Type B pancreatic cell (in vitro differentiated cells): ENCODE results near the gene FREM1. TPM values are rescaled to one million over a fixed set of nuclear protein-coding genes. Genes with fewer than 3 reads are reported as not detected.
A peak's percentile ranks its signal among the peaks of the same experiment; 100 is the strongest.

Experiments
- DNase-seq: peaks from one replicate; pipeline ENCODE4 v3.0.0; 2021; ENCODE audit warnings: mixed read lengths; ENCODE audit not compliant: unreplicated experiment; ENCODE audit errors: extremely low spot score
- H3K27ac Mint-ChIP-seq: 2 replicates; pipeline ENCODE4 v1.8.0; 2021; ENCODE audit warnings: mild to moderate bottlenecking, mixed read lengths
- H3K27me3 Mint-ChIP-seq: 2 replicates; pipeline ENCODE4 v1.8.0; 2021; ENCODE audit warnings: mixed read lengths
- H3K36me3 Mint-ChIP-seq: 2 replicates; pipeline ENCODE4 v1.8.0; 2021; ENCODE audit warnings: mixed read lengths
- H3K4me1 Mint-ChIP-seq: one replicate; pipeline ENCODE4 v1.8.0; 2021; ENCODE audit warnings: mixed read lengths; ENCODE audit not compliant: unreplicated experiment
- H3K4me3 Mint-ChIP-seq: 2 replicates; pipeline ENCODE4 v1.8.0; 2021; ENCODE audit warnings: mild to moderate bottlenecking, mixed read lengths
- H3K9me3 Mint-ChIP-seq: 2 replicates; pipeline ENCODE4 v1.8.0; 2021; ENCODE audit warnings: mixed read lengths
- CTCF ChIP-seq: fragments of 200-600 bp; sonication (generic); conservative IDR thresholded peaks from 2 replicates; pipeline ENCODE4 v1.5.0; 2021; ENCODE audit warnings: antibody characterized with exemption, mild to moderate bottlenecking
- total RNA-seq: library from RNA; stranded (reverse); gene quantifications from 2 replicates; pipeline ENCODE4 v1.2.1, GENCODE V29; 2021; ENCODE audit warnings: low replicate concordance

FREM1 gene
- total RNA-seq, 1 donor from 2014 or later: 50.8 TPM

DNA sequence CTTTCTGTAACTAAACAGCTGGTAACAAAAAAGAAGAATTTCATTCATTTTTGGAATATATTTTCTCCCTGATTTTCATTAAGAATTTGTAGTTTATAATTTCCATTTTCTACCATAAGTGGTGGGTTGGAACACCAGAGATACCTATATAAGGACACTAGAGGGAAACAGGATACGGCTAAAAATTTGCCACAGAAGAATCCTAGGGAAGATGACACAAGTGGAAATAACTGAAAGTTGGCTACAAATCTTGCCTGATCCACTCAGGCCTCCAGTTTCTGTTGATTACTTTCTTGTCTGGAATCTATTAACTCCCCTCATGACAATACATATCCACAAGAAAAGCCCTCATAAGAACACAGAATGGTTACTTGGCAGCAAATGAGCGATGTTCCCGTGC is 46.8 kb downstream of the FREM1 start:
- H3K27me3 Mint-ChIP-seq: no peaks in the 10 kb centered on the region
- H3K27ac Mint-ChIP-seq: no peak overlapping the region
- H3K4me3 Mint-ChIP-seq: no peak overlapping the region
- DNase-seq: no peak
- H3K4me1 Mint-ChIP-seq: peaks cover 23% of the 10 kb centered on the region
- peaks cover 5% of the 10 kb centered on the region for H3K9me3 Mint-ChIP-seq
- peaks cover 26% of the 10 kb centered on the region for H3K36me3 Mint-ChIP-seq
- TF ChIP-seq CTCF: peak; percentile 42

DNA sequence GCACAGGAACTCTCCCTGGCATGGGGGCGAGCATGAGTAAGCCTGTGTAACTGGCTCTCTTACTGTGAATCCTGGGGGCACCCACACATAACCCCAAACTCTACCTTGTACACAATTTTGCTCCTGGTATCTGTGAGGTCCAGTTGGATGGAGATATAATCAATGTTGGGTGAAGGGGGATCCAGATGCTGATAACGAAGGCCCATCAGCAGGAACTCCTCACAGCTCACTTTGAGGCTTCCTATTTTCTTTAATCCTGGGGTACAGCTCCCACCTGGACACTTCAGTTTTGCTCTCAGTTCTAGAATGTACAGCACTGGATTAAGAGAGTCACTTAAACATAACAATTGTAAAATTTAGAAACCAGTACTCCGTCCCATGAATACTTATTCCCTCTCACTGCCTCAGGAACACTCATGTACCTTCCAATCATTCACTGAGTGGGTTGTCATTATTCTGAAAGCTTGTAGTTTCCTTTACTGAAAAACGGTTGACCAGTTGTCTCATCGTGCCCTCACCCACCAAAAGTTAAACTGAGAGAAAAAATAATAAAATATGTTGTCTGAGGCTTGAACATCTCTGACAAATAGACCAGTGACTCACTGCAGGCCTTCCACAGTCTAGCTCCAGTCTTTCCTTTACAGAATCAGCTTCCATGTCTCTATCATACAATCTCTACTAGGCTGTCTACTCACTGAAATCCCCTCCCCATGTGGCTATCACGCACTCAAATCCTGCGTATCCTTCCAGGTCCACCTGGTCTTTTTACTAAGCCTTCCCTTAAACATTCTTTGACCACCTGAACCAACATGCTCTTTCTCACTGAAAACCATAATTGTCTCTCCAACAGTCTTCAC is 52.6 kb downstream of the FREM1 start:
- H3K27ac Mint-ChIP-seq: no peak overlapping the region
- no peaks in the 10 kb centered on the region for H3K4me1 Mint-ChIP-seq
- no peak for DNase-seq
- peaks cover 38% of the 10 kb centered on the region for H3K36me3 Mint-ChIP-seq
- no peak for TF ChIP-seq CTCF
- no peaks in the 10 kb centered on the region for H3K9me3 Mint-ChIP-seq
- no peaks in the 10 kb centered on the region for H3K27me3 Mint-ChIP-seq
- H3K4me3 Mint-ChIP-seq: no peak overlapping the region

GRCh38 chr9:14849851-14850250 is 60.4 kb downstream of the FREM1 start:
- Mint-ChIP-seq H3K4me1 (peaks cover 6% of the 10 kb centered on the region), H3K36me3 (peaks cover 27% of the 10 kb centered on the region), H3K9me3 (no peaks in the 10 kb centered on the region), H3K27ac (no peak overlapping the region), H3K4me3 (no peak overlapping the region), H3K27me3 (no peaks in the 10 kb centered on the region)
- no peak for DNase-seq
- TF ChIP-seq CTCF: no peak

DNA sequence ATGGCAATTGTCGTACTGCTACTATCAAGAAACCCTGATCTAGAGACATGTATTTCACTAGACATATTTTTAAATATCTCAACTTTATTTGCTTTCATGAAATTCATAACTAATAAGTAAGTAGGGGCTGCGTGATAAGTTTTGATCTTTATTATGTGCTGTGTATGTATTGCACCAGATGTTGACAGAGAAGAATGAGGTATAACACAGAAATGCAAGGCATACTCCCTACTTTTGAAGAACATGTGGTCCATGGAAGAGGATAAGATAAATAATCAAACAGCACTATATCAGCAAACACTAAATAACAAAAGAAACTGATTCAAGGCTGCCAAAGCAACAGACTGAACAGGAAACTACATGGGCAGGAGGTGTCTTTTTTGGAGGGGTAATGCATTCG is 60.9 kb downstream of the FREM1 start:
- Mint-ChIP-seq H3K27ac (no peak overlapping the region), H3K4me1 (peaks cover 6% of the 10 kb centered on the region), H3K9me3 (no peaks in the 10 kb centered on the region), H3K4me3 (no peak overlapping the region), H3K27me3 (no peaks in the 10 kb centered on the region), H3K36me3 (peaks cover 27% of the 10 kb centered on the region)
- TF ChIP-seq CTCF: no peak
- no peak for DNase-seq

DNA sequence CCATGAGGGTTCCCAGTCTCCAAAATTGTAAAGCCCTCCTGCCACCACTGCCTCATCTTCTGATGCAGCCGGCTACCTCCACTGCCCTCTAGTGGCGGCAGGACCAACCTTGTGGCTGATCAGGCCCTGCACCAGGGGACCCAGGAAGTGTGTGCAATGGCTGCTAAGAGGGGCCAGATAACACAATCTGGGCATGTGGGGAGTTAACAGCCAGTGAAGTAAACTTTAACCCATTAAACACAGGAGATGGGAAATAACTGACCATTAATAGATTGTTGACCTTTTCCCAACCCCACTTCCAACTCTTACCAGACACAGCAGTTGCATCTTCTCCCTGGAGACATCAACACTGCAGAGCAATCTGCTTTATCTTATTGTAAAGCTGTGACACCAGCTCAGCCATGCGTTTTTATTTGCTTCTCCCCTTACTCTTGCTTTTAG is 63.3 kb downstream of the FREM1 start:
- Mint-ChIP-seq H3K27ac (no peak overlapping the region), H3K27me3 (no peaks in the 10 kb centered on the region), H3K36me3 (peaks cover 30% of the 10 kb centered on the region), H3K9me3 (no peaks in the 10 kb centered on the region), H3K4me3 (no peak overlapping the region), H3K4me1 (peaks cover 6% of the 10 kb centered on the region)
- TF ChIP-seq CTCF: peak; percentile 82
- peak; percentile 71 for DNase-seq
